Glomerular visceral epithelial cell (primary cell): ENCODE data around the gene TM9SF2.
"Not testable (repeated sequence)": the region's sequence is repeated elsewhere in the genome, so short reads cannot be mapped to it uniquely, and the experiment has no call there.

Source experiments
- DNase-seq: peaks from one replicate; pipeline ENCODE4 v3.0.0-alpha.2; 2016; ENCODE audit errors: extremely low spot score

Gene TM9SF2

DNA sequence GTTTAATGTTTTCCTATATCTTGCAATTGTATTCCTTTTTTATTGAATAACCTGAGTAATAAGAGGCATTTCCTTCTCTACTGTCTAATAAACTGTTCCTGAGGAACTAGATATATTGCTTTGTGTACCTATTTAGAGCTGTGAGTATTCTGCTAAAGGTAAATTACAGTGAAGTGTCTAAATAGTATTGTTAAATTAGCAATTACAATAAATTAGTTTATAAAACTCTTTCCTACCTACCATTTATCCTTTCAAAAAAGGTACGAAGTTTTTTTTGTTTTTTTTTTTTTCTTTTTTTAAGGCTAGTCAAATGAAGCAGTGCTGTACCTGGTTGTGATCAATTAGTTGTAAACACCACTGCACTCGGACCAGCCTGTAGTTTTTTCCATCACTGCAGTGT, 34.8 kb downstream of the TM9SF2 start:
- DNase-seq, result no peak

DNA sequence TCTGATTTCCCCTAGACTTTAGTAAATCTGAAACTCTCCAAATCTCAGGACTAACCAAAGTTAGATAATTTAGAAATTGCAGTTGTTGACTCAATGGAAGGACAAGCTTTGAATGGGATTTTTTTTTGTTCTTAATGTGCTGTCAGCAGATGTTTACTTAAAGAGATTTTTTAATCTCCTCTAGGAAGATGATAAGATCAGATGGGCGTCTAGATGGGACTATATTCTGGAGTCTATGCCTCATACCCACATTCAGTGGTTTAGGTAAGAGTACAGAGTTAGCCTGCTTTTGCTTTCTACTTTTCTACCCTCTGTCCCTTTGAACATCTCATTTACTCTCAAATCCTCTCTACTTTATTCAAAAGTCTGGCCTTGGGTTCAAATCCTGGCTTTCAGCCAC, 39.3 kb downstream of the TM9SF2 start:
- no peak for DNase-seq

DNA sequence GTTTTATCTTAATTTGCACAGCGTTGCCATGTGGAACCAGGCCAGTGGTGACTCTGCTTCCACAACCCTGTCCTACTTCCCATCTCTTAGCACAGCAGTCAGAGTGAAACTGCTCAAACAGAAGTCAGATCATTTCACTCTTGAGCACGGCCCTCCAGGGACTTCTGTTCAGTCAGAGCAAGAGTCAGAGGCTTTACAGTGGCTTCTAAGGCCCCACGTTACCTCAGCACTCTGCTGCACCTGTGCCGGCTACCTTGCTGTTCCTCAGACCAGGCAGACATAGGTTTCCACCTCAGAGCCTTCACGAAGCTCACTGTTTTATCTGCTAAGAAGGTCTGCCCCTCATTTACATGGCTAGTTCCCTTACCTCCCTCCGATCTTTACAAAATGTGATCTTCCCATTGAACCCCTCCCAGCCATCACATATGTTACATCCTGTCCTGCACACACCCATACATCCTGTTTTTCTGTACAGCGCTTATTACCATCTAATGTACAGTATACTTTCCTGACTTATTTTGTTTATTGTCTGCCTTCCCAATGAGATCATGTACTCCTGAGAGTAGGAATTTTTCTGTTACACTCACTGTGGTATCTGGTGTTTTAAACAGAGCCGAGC, 41.6 kb downstream of the TM9SF2 start:
- no peak for DNase-seq

DNA sequence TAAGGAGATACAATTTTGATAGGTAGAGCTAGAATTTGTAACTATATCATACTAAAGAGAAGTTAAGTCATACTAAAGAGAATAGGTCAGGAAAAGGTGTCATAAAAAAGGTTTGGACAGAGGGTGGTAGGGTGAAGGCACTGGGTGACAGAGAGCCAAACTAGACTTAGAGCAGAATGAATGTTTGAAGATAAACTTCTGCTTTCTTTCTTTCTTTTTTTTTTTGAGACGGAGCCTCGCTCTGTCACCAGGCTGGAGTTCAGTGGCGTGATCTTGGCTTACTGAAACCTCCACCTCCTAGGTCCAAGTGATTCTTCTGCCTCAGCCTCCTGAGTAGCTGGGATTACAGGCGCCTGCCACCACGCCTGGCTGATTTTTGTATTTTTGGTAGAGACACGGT, 44.1 kb downstream of the TM9SF2 start:
- DNase-seq, result no peak

DNA sequence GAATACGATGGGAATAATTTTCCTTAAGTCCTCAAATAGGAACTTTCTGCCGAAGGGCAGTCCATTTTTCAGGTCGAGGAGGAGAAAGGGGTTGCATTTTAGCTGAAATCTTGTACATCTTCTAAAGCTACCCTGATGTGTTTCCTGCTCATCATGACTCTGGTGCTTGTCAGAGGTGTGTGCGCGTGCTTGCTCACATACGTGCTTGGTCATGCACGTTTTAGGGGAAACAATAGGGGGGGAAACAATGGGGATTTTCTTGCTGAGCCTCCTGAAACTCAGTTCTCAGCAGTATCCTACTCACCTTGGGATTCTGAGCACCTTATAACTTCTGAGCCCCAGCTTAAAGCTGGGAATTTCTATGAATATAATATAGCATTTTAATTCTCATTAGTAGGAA, 44.7 kb downstream of the TM9SF2 start:
- DNase-seq, result no peak

DNA sequence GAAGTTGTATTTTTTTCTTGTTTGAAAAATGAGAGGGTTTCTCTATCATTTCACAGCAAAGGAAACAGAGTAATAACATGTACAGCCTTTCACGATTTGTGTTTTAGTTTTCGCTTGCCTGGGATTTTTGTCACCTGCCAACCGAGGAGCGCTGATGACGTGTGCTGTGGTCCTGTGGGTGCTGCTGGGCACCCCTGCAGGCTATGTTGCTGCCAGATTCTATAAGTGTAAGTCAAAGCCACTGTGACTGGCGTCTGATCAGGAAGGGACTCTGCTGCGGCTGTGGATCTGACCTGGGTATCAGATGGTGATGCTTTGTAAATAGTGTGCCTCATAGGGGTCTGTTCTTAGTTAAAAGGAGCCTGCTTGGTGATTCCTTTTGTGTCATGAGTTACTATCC, 45.6 kb downstream of the TM9SF2 start:
- DNase-seq, result no peak

DNA sequence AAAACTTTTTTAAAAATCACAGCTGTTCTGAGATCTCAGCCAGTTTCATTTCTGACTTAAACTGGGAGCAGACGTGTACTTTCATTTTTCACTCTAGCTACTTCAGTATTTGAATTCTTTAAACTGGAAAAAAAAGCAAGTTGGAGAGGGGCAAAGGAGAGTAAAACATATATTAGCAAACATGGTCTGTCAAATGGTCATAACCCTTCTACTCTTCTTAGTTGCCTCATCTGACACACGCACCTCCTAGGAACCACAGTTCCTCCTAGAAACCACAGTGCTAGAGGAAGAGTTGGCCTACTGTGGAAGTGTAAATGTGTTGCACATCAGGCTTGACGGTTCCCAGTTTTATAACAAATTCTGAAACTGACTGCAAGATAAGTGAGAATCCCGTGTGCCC, 47.2 kb downstream of the TM9SF2 start:
- DNase-seq, result no peak

DNA sequence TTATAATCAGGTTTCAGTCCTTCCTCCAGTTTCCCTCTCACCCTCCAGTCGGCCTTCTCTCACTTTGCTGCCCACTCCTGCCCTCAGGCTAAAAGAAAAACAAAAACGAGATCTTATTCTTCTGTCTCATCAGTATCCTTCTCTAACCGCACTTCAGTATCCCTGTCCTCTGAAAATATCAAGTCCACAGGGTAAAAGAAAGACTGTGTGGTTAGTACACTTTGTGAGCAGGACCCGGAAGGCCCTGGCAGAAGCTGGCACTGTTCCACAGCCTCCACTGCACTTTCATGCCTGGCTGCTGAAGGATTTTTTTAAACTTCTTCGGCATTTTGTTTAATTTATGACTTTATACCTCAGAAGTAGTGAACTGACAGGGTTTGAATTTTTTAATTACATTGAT, 51.8 kb downstream of the TM9SF2 start:
- DNase-seq, result peak; percentile 68

DNA sequence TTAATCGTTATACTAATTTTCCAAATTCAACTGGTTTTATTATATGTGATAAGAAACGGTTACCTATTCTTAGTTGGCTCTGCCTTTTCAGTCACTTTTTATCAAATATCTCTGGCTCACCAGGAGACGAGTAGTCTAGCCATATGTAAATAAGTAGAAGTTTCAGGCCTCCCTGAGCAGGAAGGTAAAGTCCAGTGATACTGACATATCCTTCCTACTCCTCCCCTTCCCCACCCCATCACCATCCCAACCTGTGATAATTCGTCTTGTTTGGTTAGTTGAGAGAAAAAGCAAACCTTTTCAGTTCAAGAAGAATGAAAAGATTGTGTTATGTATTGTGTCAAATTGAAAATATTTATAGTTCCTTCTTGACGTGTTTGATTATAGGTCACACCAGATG, 53.9 kb downstream of the TM9SF2 start:
- no peak for DNase-seq

DNA sequence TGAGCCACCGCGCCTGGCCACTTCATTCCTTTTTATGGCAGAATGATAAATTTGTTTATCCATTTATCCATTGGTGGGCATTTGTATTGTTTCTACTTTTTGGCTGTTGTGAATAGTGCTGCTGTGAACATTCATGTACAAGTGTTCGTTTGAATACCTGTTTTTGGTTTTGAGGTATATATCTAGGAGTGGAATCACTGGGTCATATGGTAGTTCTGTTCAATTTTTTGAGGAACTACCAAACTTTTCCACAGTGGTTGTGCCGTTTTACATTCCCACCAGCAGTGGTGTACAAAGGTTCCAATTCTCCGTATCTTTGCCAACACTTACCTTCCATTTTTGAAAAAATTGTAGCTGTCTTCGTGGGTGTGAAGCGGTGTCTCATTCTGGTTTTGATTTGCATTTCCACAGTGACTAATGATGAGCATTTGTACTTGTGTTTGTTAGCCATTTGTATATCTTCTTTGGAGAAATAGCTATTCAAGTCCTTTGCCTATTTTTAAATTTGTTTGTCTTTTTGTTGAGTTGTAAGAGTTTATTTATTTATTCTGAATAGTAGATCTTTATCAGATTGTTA, 55.7 kb downstream of the TM9SF2 start:
- DNase-seq, result no peak

DNA sequence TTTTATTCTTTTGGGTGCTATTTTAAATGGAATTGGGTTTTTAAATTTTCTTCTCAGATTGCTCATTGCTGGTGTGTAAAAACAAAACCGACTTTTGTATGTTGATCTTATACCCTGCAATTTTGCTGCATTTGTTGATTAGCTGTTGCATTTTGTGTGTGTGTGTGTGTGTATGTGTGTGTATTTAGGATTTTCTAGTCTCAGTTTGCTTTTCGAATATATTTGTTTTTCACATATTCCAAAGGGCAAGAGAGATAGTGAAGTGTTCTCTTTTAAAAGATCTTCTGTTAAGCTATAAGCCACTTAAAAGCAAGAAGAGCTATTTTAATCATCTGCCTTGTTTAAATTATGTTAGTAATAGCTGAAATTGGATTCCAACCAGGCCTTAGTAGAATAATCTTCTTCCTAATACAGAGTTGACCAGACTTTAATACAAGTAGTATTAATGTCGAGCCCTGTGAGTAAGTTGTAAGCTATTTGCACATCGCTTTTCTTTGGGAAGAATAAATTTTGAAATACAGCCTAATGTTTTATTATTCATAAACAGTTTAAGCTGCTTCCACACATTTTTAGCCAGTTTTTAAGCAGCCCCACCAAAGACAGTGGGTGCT, 57.4 kb downstream of the TM9SF2 start:
- no peak for DNase-seq

DNA sequence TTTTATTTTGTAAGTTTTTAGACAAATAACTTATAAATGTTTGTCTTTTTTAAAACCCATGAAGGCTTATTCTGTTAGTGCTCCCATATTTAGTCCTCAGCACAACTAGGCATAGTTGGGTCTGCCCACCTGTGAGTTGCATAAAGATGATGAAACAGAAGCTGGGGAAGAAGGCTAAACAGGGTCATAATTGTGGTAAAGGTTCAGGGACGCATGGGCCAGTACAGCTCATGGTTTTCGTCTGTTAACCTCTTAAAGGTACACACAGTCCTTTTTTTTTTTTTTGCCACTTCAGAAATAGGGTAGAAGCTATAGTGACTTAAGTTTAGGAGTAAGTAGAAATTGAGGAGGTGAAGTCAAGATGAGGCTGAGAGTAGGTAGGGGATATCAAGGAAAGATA, 58.3 kb downstream of the TM9SF2 start:
- no peak for DNase-seq

DNA sequence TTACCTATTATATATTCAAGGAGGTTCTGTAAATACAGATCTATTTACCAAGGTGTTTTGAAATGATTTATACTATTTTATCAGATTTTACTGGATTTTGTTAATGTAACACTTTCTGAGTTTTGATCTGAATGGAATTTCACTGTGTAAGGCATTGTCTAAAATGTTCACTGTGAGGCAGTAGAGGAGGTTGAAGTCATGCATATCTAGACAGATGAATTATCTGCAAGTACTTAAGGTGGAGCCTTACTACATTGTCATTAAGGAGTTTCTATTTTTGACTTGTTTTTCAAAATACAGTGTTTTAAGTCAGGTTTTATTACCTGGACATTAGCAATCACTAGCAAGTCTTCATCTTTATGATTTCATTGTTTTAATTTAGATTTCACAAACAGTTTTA, 62.1 kb downstream of the TM9SF2 start:
- DNase-seq, result no peak

DNA sequence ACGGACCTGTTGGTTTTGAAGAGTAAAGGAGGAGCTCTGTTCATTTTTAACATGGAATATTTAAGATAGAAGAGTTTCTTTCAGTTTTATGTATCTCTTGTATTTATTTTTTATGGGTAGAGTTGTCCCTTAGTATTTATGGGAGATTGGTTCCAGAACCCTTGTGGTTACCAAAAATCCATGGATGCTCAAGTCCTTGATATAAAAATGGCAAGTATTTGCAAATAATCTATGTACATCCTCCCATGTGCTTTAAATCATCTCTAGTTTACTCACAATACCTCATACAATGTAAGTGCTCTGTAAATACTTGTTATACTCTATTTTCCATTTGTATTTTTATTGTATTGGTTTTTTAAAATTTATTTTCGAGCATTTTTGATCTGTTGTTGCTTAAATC, 63.1 kb downstream of the TM9SF2 start:
- DNase-seq, result no peak

DNA sequence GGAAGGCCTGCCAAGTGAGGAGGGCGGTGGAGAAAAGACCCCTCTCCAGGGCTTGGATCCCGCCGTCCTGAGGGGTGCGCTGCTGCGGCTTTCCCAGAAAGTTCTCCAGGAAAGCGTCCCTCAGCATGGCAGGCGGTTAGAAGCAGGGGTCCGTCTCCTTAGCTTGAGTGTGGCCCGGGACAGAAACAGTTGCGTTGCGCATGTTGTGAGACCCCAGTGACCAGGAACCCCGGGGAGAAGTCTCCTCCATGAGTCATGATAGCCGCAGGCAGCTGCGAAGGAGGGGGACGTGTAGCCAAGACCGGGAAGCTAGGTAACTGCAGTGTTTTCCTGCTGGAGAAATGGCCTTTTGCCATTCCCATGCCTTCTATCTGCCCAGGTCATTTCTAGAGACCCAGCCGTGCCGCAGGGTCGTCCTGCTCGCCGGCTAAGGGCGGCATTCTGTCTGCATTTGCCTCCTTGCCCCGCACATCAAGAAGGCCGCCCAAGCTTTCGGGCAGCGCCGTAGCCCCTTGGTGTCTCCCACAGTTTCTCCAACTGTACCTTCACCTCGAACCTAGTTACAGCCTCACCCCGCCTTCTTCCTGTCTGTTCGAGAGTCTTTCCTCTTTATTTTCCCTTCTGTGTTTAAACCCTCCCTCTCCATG, 64.3 kb downstream of the TM9SF2 start:
- DNase-seq, result peak; percentile 56

DNA sequence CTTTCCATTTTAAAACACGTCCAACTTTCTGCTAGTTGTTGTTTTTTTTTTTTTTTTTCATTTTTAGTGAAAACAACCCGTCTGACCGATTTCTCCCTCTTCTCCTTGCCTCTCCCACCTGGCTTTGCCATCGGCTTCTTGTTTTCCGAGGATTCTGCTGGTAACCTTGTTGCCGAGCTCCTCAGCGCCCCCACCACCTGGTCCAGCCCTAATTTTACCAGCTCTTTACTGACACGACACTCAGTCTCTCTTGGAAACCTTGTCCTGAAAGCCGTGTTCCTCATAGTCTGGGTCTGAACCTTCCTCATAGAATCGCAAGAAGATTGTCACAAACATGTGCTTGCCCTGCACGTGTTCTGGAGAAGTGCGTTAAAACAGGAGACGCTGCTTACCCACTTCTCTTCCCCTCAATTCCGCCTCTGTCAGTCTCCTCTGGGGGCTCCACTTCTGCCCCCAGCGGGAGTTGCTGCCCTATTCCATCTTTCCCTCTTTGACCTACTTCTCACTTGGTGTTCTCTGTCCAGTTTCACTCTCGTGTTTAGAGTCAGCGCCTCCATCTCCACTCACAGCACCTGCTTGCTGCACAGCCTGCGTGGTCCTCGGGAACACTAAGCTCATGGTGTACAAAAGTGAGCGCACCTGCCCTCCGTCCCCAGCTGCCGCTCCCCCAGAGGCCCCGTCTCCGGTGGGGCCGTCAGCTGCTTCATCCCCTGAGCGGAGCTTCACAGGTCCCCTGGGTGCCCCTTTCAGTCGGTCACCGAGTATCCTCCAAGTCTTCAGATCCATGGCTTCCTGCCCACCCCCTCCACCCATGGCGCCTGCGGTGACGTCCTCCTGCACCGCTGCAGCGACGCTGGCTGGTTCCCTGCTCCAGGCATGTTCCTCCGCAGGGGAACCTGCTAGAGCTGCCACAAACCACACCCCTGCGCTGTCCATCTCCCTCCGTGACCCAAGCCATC, 65.1 kb downstream of the TM9SF2 start:
- DNase-seq, result no peak

DNA sequence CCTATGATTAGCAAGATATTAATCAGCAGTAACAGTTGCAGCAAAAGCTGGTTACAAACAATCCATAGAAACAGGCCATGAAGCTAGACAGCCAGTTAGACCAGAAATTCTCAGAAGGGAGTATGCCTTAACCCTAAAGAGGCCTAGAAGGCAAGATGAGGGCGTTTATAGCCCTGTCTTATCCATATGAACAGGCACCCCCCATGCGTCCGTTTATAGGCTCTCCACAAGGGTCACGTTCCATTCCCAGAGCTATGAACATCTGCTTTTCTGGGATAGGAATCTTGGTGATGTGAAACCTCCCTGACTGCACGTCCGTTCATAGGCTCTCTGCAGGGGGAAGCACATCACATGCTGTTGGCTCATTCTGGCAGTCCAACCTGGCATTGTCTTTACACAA, 67.6 kb downstream of the TM9SF2 start:
- DNase-seq, result not testable (repeated sequence)

DNA sequence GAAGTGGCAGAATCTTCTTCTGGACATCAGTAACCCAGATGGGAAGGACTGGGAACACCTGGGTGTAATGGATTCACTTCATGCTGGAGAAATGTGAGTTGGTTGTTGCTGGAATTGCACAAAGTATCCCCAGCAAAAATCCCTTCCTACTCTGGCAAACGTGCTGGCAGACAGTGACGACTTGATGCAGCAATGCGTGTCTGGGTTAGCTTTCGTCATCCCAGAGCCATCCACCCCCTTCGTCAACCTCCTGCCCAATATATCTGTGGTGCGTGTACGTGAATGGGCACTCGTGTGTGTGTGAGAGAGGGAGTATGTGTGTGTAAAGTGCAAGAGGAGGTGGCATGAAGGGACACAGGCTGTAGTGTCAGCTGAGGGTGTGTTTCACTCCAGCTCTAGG, 70.9 kb downstream of the TM9SF2 start:
- DNase-seq, result peak; percentile 85

DNA sequence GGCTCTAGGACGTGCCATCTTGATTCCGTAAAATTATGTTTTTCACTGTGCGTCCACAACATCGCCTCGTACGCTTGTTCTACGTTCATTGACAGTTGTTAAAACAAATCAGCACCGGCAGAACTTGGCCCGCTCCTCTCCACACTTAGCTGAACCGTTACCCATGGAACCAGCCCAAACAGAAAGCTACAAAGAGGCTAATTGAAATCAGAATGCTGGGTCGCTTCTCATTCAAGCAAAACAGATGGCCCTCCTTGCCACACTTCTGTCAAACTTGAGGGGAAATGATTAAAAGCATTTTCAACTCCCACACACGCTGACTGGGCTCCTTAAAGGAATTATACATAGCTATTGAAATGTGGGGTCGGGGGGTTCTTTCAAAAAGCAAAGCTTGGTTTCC, 71.6 kb downstream of the TM9SF2 start:
- peak; percentile 17 for DNase-seq

DNA sequence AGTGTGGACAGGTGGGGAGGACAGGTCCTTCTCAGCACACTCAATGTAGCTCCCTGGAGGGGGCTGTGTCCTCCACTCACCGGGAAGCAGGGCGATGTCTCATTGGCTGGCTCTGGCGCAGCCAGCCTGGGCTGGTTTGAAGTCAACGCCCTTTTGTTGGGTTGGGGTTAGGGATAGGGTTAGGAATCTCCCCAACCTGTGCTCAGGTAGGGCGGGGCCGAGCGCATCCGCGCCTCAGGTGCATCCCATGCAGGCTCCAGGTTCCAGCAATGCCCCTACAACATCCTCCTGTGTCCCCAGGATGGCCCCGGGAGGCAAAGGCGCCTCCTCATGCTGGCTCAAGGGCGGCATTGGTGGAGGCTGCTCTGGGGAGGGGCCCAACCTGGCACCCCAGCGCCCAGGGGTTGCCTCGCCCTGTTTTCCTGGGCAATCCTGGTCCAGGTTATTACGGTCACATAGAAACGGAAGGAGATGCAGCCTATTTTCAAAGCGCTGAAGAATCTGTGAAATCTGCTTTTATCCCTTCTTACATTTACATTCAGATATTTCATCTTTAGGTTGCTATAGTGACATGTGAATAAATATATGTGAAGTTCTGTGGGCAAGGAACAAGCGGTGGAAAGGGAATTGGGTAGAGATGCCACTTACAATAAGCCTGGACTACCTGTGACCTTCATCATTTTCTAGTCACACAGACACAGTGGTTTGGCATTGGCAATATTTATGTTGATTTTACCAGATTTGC, 74.3 kb downstream of the TM9SF2 start:
- DNase-seq, result no peak
